Activated CD4-positive, alpha-beta T cell treated with anti-CD3 and anti-CD28 coated beads for 24 hours (primary cell): ENCODE measurements around the gene VWA2.

Experiments
- DNase-seq, 2 donors: peaks; one replicate each; pipeline ENCODE4 v3.0.0-alpha.2; 2020; ENCODE audit warnings: low read depth in 2 of 2

Gene VWA2

DNA sequence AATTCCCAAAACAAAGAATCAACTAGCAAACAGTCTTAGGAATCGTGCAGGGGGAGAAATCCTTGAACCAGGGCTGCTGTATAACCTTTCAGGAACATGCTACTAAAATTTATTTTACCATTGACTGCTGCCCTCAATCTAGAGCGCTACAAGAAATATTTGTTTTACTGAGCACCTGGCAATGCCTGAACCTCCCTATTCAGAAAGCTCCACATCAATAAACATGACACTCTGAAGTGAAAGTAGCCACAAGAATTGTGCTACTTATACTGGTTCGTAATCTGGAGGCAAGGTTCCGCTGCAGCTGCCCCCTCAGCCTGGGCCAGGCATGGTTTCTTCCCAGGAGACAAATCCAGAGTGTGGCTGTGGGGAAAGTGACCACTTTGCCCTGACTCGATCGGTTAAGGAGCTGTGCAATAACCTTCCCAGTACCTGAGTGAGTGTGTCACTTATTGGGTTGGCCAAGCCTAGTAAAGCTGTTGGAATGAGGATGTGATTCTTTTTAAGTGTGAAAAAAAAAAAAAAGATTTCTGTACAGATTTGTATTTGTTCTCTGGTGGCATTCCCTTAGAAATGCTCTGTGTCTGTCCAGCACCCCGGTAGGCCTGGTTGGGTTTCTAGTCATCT is 7.7 kb downstream of the VWA2 start:
- no peak for DNase-seq

DNA sequence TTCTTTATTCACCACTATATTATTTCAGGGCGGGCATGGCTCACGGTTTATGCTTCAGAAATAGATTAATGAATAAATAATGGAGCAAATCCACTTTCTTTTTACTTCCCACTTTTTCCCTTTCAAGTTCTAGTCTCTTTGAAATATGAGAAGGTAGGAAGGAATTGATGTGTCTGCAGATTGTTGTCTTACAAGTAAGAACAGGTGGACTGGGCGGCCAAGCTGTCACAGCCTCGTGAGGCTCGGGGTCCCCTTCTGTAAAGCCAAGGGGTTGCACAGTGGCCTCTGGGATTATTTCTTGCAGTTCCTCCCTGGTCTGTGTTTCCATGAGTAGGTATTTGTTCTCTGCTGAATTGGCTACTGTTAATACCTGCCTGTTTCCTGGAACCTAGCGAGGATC is 11.2 kb downstream of the VWA2 start:
- no peak for DNase-seq

DNA sequence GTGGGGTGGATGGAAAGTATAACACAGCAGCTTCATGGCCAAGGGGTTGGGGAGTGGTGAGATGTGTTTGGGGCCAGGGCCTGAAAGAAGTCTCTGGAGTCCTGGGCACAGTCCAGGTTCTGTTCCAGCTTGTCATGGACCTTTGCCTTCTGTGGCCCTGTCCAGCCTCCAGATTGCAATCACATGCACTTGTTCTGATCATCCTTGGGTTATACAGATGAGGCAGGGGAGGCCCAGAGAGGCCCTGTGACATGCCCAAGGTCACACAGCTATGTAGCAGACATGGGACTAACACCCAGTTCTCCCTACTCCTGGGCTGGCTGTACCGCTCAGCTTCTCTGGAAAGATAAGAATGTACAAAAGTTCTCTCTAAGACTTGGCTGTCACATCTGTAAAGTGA is 11.7 kb downstream of the VWA2 start:
- DNase-seq: no peak

DNA sequence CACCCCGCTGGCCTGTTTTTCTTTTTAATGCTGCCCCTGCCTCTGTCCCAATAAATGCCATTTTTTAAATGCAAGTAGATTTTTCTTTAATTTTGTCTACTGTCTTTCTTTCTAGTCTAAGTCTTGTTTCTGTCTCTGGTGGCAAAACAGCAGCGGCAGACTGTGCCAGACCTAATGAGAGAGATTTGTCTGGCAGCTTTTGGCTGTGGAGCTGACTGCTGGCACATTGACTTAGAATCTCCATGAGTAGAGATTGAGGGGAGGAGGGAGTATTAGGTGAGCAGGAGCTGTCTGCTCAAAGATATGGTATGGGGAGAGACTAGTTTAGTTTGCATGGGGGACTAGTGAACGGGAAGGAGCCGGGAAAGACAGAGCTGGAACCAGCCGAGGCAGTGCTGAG is 13.0 kb downstream of the VWA2 start:
- DNase-seq: no peak

DNA sequence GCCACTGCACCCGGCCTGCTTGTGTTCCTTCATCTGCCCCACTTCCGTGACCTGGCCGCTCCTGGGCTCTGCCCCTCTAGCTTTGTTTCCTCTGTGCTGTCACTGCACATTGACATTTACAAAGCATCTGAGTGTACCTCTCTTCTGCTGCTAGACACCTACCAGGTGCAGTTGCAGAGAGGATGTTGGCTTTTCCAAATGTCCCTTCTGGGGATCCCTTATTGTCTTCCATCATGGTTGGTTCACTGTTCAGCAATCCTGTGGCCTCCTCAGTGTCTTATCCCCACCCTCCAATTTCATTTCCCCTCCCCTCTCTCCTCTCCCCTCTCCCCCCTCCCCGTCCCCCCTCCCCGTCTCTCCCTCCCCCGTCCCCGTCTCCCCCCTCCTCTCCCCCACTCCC is 13.8 kb downstream of the VWA2 start:
- no peak for DNase-seq

DNA sequence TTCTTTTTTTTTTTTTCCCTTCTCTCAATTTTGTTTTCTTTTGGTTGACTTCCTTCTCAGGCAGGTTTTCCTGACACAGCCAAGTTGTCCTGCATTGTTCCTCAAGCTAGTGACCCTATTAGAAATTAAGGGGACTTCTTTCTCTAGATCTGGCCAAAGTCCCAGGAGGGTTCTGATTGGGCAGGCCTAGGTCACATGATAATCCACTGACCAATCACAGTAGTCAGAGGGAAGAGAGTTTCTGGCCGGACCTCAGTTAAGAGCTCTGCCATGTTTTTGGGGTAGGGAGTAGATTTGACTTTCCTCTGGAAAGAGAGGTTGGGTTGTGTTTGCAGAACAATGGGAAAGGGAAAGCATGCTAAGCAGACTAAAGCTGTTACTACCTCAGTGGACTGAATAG is 16.2 kb downstream of the VWA2 start:
- DNase-seq: no peak

DNA sequence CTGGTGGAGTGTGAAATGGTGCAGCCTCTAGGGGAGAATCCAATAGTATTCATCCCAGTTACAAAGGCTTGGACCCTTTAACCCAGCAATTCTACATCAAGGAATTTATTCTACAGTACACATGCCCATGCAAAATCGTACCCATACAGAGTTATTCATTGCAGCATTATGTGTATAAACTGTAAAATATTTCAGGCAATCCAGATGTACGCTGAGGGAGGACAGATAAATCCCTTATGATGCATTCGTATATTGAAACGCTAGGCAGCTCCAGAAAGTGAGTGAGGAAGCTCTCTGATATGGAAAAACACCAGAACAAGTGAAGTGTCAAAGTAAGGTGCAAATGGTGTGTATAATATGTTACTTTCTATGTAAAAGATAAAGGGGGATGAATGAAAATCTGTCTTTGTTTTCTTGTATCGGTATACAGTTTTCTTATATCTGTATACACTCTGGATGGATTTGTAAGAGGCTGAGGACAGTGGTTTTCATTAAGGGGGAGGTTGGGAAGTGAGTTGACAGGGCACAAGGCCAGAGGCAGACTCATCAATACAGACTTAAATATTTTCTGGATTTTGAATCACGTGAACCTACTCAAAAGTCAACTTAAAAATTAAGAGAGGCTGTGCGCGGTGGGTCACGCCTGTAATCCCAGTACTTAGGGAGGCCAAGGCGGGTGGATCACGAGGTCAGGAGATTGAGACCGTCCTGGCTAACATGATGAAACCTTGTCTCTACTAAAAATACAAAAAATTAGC is 17.1 kb downstream of the VWA2 start:
- DNase-seq: no peak

DNA sequence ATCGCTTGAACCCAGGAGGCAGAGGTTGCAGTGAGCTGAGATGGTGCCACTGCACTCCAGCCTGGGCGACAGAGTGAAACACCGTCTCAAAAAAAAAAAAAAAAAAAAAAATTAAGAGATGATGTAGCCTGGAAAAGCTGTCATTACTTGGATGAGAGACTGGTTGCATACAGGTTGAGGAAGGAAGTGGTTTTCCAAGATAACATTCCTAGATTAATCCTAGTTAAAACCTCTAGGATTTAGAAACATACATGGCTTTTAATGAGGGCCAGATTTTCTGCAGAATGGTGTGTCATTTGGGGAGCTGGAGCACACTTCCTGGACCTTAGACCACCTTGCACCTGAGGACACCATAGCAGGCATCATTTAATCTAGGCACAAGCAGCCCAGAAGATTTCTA is 17.8 kb downstream of the VWA2 start:
- DNase-seq: no peak

DNA sequence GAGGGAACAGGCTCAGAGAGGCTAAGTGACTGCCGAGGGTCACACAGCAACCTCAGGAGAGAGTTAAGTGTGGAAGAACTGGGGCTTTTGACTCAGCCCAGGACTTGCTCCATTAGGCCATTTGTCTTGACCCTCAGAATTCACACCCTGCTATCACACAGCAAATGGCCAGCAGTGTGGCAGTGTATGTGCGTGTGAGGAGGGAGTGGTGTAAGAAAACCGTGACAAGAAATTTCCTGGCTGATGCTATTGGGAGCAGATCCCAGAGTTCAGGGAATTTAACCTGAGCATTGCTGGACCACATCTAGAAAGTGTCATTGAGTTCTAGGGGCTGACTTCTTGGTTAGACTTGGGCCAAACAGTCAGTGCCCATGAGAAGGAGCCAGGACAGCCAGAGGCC is 18.4 kb downstream of the VWA2 start:
- DNase-seq: no peak

DNA sequence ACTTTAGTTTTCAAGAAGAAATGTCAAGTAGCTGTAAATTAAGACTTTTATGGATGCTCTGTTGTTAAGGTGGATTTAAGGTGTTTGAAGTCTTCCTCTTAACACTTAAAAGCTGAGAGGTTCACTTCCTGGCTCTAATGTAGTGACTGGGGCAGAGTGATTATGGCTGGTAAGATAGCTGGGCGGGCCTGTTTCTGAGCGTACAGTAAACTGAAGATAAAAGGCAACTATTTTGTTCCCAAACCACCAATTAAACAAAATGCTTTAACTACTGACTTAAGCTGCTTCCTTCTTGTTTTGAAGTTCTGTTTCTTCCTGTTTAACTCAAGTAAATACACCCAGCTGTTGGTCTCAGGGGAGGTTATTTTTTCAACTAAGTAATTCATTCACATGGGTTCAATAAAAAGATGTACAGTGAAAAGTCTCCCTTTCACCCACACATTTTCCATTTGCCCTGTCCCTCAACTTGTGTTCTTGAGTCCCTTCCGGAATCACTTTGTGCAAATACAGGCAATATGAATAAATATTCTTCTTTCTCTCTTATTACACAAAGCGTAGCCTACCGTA is 19.3 kb downstream of the VWA2 start:
- no peak for DNase-seq

DNA sequence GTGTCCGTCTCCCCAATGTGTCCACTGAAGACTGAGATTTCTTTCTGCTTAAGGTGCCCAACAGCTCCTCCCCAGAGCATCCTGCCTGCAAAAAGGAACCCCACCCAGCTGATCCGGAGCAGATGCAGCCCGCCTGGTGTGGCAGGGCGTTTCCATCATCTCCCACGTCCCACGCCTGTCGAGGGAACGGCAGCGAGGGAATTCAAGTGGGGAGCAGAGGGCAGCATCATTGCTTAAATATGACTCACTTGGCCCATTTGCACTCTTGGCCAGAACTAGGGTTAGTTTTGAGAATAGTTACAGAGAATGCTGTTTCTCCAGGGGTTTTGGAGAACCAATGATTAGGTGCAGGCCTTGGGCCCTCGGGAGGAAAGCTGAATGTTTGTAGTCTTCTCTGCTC is 20.8 kb downstream of the VWA2 start:
- no peak for DNase-seq

DNA sequence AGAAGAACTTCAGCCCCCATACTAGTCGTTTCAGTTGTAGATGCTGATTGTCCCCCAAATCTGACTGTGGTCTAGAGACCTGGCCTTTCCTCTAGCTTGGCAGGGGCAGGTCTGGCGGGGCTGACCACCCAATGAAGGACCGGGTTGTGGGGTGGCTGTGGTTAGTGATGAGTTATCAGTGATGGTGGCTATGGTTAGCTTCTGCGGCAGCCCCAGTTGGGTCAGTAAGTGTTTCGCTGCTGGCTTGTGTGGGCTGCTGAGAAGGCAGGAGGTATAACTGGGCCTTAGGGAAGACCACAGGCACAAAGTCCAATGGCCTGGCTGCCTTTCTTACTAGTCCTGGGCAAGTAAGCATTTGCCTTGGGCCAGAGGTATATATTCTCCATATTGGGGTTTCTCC is 21.3 kb downstream of the VWA2 start:
- no peak for DNase-seq

DNA sequence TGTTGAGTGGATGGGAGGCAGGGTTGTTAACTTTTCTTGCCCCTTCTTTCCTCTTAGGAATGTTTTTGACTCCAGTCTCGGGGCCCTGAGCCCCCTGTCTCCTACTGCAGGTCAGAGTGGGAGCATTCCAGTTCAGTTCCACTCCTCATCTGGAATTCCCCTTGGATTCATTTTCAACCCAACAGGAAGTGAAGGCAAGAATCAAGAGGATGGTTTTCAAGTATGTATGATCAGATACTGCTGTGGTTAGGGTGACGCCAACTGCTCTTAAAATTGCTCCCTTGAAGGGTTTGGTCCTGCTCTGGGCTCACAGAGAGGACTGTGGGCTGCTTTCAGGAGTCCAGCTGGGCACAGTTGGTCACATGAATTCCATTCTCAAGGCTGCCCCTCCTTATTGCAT is 22.0 kb downstream of the VWA2 start:
- no peak for DNase-seq

DNA sequence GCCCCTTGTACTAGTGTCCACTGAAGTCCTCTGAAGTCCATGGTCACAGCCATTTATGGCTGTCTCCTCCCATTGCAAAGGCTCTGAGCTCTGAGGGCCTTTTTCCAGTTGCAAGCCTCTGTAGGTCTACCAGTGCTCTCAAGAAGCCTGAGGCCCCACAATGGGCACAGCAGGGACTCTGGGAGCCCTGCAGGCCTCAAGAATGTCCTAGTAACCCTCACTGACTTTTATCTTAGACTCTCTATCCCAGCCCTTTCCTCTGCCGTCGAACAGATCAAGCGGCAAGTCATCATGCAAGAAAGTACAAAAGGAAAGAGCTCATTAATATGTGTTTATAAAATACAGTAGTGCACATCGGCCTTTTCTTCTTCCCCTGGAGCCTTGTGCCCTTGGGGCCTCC is 23.4 kb downstream of the VWA2 start:
- DNase-seq: no peak

DNA sequence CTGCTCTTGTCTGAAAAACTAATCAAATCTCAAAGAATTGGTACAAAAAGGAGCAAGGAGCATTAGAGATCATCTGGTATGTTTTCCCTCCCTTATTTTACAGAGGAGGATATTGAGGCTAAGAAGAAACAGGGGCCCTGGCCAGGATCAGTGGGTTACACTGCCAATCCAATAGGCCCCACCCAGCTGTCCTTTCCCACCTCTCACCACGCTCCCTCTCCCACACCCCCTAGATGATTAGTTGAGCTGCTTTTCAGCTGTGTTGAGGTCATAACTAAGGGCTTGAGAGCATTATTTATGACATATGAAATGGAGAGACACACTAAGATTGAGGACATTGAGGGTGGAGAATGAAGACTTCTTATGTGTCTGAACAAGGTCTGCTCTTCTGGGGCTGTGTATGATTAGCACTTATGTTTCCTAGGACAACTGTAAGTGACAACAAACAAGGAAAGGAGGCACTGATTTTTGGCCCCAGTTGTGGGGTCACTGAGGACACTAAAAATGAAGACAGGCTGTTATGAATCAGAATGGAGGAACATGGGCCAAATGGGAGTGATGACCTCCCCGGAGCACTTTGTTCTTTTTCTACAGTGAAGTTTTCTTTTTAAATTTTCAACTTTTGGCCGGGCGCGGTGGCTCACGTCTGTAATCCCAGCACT is 26.5 kb downstream of the VWA2 start:
- DNase-seq: no peak

DNA sequence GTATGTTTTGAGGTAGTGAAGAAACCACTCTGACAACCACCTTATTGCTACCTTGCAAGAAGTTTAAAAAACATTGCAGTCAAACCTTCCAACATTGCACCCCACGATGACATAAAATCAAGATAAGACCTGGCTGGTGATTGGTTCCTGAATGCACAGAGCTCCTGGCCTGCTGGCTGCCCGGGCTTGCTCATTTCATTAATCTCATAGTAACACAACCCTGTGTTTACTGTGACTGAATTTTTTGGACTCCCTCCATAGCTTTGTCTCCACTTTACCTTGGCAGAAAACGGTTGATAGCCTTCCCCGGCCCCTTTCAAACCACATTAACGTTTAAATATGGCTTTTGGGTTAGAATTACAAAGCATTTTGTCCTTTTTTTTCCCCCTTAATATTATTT is 27.5 kb downstream of the VWA2 start:
- DNase-seq: no peak

DNA sequence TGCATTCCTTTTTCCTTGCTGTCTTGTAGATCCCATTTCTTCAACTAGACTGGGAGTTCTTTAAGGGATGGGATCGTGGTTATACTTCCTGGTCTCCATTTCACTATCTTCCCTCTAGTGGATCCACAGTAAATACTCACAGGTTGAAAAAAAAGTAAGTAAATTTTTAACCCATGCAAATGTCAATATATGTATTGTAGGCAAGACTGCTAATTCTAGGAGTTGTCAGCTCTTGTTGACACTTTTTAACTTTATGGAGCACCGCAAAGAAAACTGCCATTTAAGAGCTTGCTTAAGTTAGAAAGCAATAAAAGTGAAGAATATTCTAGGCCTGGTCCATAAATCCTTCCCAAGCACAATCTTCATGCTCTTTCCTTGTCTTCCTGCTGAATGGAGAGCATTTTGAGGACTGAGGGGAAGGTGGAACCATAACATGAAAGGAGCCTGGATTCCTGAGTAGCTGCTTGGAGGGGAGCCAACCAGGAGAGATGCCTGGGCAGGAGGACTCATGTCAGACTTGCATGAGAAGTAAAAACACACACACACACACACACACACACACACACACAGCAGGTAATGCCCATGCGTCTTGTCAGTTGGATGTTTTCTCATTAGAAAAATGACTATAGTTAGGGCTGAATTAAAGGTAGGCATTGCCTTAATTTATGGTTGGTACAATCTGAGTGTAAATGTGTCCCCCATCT is 32.2 kb downstream of the VWA2 start:
- no peak for DNase-seq

DNA sequence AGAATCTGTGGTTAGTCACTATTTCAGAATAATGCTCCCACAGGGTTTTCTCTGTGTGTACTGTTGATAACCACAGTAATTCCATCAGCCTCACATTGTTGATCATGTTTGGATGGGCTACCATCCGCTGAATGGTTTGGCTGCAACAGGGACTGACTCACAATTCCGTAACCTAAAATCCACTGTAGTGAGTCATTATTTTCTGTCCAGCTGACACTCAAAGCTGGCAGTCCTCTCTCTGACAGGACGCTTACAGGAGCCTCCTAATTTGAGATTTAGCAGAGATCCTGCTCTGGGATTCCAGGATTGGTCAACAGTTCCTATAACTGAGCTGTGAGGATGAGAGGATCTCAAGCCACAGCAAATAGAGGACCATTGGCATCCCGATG is 32.7 kb downstream of the VWA2 start:
- no peak for DNase-seq

DNA sequence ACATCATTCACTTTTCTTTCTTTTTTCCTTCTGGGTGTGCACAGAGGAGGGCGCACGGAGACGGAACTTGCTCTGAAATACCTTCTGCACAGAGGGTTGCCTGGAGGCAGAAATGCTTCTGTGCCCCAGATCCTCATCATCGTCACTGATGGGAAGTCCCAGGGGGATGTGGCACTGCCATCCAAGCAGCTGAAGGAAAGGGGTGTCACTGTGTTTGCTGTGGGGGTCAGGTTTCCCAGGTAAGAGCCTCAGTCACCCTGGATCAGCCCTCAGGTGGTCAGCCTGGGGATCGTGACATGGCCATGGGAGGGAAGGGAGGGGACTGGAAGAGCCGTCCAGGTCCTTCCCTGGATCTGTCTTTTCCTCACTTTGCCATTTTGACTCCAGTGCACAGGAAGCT is 33.6 kb downstream of the VWA2 start:
- no peak for DNase-seq

DNA sequence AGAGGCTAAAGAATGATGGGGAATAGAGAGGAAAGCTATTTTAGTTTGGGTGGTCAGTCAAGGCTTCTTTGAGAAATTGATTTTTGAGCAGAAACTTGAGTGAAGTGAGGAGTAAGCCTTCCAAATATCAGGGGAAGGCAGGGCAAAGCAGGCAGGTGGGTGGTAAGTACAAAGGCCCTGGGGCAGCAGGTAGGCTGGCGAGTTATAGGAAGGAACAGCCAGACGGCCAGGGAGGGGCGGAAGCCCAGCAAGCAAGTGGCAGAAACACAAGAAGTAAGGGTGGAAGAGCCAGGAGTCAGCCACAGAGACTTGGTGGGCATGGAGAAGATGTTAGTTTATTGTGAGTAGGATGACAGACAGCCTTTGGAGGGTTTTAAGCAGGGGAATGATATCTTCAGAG is 34.9 kb downstream of the VWA2 start:
- DNase-seq: no peak

DNA sequence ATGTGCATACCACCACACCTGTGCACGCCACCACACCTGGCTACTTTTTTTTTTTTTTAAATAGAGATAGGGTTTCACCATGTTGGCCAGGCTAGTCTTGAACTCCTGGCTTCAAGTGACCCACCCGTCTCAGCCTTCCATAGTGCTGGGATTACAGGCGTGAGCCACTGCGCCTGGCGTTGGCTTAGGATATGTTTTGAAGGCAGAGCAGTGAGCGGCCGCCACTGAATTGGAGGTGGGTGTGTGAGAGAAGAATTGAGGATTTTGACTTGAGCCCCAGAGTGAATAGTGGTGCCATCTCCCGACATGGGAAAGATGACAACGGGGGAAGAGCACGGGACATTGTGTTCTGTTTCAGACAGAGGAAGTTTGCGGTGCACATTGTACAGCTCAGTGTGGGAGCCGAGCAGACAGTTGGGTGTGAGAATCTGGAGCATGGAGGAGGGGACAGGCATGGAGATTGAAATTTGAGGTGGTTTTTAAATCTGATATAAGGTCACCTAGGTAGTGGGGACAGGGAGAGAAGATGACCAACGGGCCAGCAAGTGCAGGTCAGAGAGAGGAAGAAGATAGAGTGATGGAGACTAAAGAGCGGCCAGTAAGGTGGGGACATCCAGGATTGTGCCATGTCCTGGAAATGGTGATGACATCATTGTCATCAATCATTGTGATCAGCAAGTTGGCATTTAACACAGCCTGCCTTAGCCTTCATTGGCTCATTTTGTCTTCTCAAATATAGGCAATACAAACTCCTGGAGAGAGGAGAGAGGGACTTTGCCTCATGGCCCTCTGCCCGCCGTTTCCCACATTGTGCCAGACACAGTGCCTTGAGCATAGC is 35.8 kb downstream of the VWA2 start:
- no peak for DNase-seq

DNA sequence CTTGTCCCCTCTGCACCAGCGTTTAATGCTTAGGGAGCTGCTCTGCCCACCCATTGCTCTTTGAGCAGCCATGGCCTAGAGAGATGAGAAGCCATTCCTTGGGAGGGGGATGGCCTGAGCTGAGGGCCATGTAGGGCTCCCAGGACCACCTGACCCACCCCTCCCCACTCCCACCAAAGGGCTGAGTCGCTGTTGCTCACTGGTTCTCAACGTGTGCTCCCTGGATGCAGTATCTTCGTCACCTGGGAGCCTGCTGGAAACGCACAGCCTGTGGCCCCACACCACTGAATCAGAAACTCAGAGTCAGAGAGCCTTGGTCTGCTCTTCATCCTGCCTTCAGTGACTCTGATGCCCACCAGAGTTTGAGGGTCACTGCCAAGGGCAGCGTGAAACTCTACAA is 37.0 kb downstream of the VWA2 start:
- no peak for DNase-seq
